GM19099 (cell line): Measurements from ENCODE around the gene MYO5C.

Experiments
- POLR2A ChIP-seq: IDR thresholded peaks from 3 replicates; pipeline ENCODE4 v1.6.1; 2011; ENCODE audit warnings: low read depth; ENCODE audit not compliant: insufficient read length; ENCODE audit errors: extremely low read depth

MYO5C gene

DNA sequence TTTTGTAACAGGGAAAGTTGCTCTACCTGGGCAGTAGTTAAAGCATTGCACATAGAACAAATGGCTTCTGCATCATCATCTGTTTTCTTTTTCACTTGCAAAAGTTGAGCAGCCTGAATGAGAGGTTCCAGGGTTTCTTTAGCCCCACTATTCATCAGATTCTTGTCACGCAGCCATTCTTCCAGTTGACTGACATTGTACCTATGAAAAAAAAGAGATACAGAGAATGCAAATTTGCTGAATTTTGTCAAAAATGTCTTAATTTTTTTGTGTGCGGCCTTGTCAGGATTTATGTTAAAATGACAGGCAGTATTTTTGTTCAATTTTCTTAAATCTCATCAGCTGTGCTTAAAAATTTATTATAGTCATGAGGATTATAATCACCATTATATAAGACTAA is 21.4 kb upstream of the MYO5C start:
- TF ChIP-seq POLR2A = no peak

DNA sequence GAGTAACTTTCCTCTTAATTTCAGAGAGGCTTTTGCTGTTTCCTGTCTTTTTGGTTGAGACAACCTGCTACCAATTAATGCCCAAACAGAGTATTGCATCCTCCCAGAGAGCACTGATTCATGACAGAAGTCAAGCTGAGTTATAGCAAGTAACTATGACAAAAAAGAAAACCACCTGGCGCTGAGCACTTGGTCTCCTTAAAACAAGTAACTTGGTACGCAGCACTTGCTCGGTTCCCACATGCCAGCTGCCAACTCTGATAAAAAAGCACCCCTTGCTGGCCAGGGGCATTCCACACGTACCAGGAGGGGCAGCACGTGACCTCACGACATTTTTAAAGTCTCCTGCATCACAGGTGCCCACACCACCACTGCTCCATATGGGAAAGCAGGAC is 13.5 kb upstream of the MYO5C start:
- no peak for TF ChIP-seq POLR2A

DNA sequence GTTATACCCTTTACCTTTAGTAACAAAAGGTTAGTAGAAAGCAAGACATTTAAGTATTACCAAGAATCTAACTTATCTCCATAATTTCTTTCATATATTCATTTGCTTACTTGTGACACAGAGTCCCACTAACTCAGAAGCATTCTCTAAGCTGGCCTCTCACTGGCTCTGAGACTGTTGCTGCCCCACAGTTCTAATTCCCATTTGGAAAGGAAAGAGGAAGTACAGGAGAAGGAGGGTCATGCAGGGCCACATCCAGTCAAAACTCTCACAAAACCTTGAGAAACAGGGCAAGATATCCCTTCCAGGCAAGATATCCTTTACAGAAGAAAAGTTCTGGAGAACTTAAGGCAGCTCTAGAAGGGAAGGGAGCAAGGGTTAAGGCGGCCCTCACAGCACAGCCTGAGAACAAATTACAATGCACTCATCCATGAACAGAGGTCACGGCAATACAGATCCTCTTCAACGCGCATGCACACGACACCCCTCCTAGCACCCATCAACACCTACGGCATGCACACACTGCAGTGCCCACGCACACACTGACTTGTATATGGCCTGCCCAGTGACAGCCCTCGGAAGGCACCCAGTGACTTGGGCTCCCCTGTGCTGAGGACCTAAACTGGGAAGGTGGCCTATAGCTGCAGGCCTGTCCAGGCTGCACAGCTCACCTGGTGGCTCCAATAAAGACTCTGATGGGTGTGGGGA is 13.0 kb upstream of the MYO5C start:
- no peak for TF ChIP-seq POLR2A

DNA sequence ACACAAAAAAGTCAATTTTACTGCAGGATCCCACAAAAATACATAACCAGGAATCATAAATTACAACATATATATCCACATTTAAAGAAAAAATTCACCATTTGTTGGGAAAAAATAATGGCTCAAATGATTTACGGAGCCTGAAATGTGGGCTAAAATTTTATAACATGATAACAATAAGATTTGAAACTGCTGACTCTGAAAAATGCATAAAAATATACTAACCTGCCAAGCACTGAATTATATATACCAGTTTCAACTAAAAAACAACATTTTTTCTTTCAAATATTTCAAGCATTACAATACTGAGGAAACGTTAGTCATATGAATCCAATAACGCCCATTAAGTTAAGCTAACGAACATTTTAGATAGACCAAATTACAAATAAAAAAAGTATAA is 12.2 kb upstream of the MYO5C start:
- TF ChIP-seq POLR2A = no peak

DNA sequence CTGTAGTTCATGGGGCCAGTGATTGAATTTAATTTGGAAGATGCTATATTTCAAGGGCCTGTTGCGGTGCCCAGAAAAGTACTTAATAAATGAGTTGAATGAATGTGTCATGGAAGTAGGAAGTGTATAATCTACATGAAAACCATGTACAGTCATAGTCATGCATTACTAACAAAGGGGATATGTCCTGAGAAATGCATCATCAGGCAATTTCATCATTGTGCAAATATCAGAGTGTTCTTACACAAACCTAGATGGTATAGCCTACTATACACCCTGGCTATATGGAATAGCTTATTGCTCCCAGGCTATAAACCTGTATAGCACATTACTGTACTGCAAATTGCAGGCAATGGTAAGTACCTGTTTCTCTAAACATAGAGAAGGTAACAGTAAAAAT is 10.7 kb upstream of the MYO5C start:
- no peak for TF ChIP-seq POLR2A

DNA sequence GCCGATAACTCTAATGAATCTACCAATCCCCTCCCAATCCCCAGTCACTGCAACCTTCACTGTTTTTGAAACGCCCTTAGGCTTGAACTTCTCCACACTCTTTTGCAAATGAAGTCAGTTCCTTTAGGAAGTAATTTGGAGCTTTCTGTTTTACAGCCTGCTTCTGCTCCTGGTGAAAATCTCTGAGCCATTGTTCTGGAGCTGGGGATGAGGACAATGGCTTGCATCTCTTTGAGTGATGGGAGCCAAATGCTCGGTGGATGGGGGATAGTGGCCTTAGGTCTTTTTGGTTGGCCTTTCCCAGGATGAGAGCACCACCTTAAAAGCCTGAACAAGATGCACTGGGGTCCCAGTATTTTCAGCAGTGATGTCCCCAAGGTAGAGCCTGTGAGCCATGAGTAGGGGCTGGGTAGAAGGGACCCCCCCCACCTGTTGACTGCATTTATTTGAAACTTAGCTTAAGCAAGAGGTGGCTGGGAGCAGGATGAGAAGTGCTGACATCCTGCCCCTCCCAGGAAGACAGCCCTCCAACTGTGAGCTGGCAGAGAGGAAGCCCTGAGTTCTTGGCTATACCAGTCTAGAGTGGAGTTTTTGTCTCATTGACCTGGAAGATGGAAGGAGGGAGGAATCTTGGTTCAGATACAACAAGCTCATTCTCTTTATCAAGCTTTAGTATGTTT is 7.6 kb upstream of the MYO5C start:
- TF ChIP-seq POLR2A = no peak

DNA sequence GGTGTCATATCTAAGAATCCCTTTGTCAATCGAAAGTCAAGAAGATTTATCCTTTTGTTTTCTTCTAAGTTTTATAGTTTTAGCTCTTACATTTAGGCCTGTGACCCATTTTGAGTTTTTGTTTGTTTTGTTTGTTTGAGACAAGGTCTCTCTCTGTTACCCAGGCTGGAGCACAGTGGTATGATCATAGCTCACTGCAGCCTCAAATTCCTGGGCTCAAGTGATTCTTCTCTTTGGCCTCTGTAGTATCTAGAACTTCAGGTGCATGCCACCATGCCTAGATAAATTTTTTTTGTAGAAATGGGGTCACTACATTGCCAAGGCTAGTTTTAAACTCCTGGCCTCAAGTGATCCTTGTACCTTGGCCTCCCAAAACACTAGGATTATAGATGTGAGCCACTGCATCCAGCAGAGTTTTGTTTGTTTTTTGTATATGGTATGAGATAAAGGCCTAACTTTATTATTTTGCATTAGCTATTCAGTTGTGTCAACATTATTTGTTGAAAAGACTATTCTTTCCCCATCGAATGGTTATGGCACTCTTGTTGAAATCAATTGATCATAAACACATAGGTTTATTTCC is 5.8 kb upstream of the MYO5C start:
- TF ChIP-seq POLR2A = no peak

DNA sequence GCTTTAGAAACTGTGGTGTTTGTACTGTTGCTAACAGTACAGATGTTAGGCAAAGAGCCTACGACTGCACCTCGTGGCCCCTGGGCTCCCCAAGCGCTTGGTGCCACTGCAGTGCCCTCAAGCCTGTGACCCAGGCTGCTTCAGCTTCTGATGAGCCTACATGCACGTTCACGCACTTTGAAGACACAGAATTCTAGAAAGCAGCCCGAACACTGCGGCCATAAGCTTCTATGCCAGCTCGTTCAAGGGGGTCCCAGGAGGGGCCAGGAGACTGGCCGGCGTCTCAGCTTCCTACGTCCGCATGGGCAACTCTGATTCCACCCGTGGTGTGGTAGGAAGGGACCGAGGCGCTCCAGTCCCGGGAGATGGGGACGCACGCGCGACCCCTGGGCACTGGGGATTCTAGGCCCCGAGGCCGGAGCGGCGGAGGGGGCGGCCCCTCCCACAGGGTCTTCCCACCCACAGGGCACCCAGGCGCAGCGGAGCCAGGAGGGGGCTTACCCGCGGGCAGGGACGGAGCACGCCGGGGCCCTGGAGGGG is 653 bp downstream of the MYO5C start:
- TF ChIP-seq POLR2A = no peak

DNA sequence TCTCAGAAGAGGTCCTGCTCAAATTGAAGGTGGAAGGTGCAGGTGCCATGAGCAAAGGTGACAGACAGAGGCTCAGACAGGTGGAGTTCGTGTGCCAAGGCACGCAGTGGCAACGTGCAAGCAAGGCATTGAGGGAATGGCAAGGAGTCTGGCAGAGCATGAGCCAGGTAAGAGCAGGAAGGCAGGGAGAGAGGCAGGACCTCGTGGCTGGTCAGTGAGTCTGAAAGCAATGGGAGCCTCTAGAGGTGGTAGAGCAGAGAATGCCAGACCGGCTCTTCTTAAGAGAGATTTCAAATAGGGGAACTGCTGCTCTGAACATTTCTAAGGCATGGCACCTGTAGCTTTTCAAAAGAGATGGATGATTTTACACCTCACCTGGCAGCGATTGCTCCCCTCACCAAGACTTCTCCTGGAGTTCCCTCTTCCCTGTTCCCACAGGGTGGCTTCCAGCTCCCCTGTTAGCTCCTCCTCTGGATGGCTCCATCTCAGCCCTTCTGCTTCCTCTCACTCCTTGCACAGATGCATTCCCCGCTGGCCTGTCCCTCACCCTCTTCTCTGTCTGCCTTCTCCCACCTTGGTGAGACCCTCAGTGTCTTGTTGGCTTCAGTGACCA is 2.7 kb downstream of the MYO5C start:
- TF ChIP-seq POLR2A = no peak

DNA sequence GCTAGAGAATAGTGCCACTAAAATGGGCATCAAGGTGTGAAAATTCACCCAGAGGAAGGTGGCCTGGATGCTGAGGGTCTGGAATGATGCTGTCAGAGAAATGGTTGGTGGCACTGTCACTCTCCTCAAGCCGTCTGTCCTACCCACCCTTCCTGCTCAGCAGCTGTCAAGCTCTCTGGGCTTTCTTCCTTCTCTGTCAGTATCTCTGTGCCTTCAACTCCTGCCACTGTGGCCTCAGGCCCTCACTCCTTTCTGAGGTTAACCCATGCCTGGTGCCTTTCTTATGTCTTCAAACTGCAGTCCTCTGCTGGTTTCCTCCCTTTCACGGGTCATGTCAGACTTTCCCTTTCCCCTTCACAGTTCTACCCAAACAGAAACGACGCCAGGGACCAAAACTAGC is 4.4 kb downstream of the MYO5C start:
- no peak for TF ChIP-seq POLR2A

DNA sequence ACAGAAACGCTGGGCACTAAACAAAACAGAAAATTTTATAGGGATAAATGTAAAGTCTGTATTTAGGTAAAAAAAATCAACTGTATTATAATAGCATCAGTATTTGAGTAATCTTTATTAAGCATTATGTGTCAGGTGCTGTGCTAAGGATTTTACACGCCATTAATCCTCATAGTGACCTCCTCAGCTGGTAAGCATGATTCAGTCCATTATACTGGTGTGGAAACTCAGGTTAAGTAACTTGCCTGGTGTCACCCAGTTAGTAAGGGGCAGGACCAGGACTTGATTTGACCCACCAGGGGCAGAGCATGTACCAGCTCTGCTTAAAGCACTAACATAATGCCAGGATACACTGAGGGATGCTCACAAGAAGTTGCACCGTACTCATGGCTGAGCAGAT is 4.8 kb downstream of the MYO5C start:
- TF ChIP-seq POLR2A = no peak

DNA sequence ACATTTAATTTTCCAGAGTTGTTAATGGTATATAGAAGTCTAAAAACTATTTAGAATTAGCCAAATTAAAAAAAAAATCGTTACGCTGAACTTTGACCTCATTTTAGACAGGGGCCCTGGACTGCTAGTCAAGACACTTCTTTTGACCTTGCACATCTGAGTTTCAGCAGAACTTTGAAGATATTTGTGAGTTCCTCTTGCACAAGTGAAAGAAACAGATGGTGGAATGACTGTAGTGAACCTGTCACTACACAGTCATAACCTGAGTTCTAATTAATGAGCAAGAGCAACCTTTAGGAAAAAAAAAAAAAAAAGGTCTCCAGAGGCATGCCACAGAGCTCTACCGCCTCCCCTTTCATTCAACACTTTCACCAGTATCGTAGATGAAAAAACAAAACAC is 5.3 kb downstream of the MYO5C start:
- no peak for TF ChIP-seq POLR2A

DNA sequence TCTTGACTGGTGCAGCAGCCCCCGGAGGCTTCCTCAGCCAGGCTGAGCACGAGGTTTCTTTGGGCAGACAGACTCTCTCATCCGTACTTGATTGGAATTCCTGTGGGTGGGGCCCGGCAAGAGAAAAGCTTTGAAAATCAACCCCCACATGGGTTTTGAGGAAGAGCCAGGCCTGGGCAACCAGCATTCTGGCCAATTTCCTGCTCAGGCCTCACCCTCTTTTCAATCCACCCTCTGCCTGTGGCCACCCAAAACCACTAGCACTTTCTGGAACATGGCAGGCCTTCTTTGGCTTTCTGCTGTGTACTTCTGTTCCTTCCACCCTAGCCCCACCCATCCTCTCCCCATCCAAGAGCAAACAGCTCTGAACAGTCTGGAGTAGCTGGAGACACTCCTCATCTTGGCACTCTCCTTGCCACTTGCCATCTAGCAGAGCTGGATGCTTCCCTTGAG is 5.9 kb downstream of the MYO5C start:
- TF ChIP-seq POLR2A = no peak

DNA sequence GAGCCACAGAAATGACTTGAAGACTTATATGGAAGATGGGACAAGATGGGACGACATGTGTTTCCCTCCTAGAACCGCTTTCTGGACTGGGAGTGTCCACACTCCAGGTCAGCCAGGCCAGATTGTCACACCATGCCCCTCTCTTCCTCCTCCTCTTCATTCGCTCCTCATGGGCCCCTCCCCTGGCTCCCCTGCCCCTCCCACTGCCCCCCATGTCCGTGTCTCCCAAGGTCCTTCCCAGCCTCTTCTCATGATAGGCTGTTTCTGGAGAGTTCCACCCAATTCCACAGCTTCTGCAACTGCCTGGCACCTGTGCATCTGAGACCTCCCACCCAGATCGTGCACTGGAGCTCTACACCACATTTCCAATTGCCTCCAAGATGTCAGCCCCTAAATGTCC is 6.6 kb downstream of the MYO5C start:
- TF ChIP-seq POLR2A = no peak
